GM12874 (cell line): Measurements from ENCODE around the gene SEC14L6.

Experiments used
- CTCF ChIP-seq: IDR thresholded peaks from 2 replicates; pipeline ENCODE4 v1.5.1; 2011; ENCODE audit warnings: low read depth, mild to moderate bottlenecking, control low read depth, low read length, moderate library complexity; ENCODE audit not compliant: insufficient read depth

SEC14L6 gene

DNA sequence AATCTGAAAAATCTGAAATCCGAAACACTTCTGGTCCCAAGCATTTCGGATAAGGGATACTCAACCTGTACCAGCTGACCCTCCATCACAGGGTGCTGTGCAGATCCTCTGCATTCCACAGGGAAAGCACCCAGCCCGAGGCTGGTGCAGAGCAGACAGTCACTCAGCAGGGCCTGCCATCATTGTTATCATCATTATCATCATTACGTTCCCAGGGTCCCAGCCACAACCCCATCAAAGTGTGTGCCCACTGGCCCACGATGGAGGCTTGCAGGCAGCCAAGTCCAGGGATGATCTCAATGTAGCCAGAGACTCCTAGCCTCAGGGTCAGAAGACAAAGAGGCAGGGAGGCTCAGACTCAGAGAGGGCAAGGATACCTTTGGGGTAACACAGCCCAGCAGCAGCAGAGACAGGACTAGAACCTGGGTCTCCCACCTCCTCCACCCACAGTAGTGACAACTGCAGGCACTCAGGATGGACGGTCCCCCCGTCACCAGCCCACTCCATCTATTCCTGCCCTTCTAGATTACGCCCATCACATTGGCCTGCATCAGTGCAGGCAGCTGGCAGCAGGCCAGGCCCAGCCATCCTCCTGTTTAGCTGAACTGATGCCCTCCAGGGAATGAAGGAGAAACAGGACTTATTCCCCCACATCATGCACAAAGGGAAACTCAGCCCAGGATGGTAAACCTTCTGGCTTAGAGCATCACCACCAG lies 17.7 kb upstream of the SEC14L6 start:
- TF ChIP-seq CTCF = no peak

DNA sequence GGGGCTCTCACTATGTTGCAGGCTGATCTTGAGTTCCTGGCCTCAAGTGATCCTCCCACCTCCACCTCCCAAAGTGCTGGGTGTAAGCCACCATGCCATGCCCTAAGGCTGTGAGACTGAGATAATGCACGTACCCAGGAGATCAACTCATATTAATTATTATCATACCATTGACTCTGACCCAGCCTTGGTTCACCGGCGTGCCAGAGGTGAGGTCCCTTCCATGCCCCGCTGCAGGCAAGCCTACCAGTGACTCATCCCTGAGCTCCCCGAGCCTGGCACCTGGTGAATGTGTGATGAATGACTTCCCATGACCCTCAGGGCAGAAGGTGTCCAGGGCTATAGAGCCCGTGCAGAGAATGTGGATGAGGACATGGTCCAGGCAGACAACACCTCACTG lies 15.8 kb upstream of the SEC14L6 start:
- no peak for TF ChIP-seq CTCF

- no peak for TF ChIP-seq CTCF
Observed at GRCh38 chr22:30561402-30562189, 15.1 kb upstream of the SEC14L6 start.

- TF ChIP-seq CTCF = peak; percentile 39; the same call in 1 of the 2 replicates
Observed at GRCh38 chr22:30560643-30561202, 14.2 kb upstream of the SEC14L6 start.

- no peak for TF ChIP-seq CTCF
Observed at GRCh38 chr22:30559889-30560288, 13.3 kb upstream of the SEC14L6 start.

DNA sequence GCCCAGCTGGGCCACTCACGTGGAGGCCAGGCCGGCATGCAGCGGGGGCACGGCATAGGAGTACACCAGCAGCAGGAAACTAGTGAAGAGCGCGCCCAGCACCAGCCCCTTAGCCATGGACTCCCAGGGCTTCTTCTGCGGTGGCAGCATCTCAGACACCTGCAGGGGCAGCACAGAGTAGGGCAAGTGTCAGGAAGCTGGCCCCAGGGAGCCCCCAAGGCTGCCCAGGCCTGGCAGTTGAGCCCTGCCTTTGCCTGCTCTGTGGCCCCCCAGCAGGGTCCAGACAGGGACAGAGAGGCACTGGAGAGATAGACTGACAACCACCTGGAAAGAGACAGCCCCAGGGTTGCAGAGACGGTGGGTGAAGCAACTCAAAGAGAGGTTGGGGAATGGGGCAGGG lies 10.7 kb upstream of the SEC14L6 start:
- no peak for TF ChIP-seq CTCF

DNA sequence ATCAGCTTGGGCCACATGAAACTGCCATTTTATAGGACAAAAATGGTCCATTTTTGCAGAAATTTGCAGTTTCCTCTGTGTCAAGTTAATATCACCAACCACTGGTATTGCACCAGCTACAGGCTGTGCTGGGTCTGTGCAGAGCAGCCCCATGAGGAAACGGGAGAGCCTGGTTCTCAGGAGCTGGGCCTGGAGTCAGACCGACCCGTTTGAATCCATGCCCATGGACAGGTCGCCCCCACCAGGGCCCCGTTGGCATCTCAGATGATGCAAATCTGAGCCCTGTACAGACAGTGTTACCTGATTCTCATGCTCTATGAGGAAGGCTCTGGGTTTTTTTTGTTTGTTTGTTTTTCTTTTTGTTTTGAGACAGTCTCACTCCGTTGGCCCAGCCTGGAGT lies 9.8 kb upstream of the SEC14L6 start:
- TF ChIP-seq CTCF = 0 out of 2 replicates have a peak, but pooled peaks have one; percentile 6
